ENCODE data around the gene CCDC24. TPM values are rescaled to one million over a fixed set of nuclear protein-coding genes. Genes with fewer than 3 reads are reported as not detected.

The CCDC24 gene
- total RNA-seq, 1 donor from 2014 or later, result 12.4 TPM

DNA sequence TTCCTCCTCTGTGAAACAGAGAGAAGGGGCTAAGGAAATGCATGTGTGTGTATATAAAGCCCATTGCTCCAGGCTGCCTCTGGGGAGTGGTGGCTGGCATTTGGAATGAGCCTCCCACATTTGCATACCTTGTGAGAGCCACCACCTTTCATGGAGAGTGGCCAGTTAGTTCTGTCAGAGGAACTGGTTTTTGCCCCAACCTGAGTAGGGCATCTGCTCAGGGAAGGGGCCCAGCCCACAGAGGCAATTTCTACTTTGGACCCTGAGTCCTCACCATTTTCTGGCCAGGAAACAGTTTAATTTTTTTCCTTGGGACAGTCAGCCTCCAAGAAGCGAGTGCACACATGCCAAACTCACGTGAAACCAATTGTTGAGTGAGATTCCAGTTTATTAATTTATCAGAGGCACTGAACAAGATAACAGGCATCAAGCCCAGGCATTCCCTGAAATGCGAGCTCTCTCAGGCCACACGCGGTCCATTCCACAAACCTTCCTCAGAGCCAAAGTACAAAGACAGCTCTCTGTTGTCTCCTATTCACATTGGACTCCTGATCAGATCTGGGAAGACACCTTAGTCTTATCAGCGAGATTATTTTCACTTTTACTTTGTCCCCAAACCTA lies 40.9 kb downstream of the CCDC24 start:
- DNase-seq (ENCODE audit: low spot score in 2 of 2, unreplicated experiment in 2 of 2), result no peak
- Mint-ChIP-seq H3K36me3 (peaks cover 2% of the 10 kb centered on the region), H3K27me3 (ENCODE audit: low read depth) (no peaks in the 10 kb centered on the region), H3K4me3 (peak overlapping the region; percentile 81), H3K4me1 (peaks cover 62% of the 10 kb centered on the region), H3K9me3 (no peaks in the 10 kb centered on the region), H3K27ac (peak overlapping the region; percentile 97)
- no peak for TF ChIP-seq CTCF (IDR thresholded peaks at IDR 0.05; ENCODE audit: unreplicated experiment)

DNA sequence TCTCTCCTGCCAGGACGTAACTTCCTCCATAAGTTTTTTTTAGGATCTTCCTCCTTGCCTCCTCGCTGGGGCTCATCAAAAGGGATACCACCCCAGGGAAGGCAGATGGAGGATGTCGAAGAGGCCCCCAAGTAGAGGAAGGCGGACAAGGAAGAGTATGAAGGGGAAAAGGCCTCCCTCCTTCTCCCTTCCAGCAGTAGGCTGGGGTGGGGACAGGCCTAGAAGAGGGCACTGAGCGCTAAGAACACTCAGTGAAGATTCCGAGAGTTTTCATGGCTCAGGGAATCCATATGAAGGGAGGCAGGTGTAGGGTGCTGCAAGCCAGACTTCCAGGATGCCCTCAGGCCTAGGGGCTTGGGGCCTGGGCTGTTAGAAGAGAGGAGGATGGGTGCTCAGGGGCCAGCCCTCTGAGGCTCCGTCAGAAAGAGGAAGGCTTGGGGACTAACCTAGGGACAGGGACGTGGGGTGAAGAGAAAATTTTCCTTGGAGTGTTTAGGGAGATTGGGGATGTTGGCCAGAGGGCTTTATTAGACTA lies 41.7 kb downstream of the CCDC24 start:
- peaks cover 66% of the 10 kb centered on the region for H3K4me1 Mint-ChIP-seq
- H3K36me3 Mint-ChIP-seq, result no peaks in the 10 kb centered on the region
- DNase-seq (ENCODE audit: low spot score in 2 of 2, unreplicated experiment in 2 of 2), result no peak
- no peak for TF ChIP-seq CTCF (IDR thresholded peaks at IDR 0.05; ENCODE audit: unreplicated experiment)
- no peaks in the 10 kb centered on the region for H3K27me3 Mint-ChIP-seq (ENCODE audit: low read depth)
- no peaks in the 10 kb centered on the region for H3K9me3 Mint-ChIP-seq
- H3K27ac Mint-ChIP-seq, result peak overlapping the region; percentile 97
- H3K4me3 Mint-ChIP-seq, result no peak overlapping the region

GRCh38 chr1:44033756-44034155 lies 42.4 kb downstream of the CCDC24 start:
- no peak overlapping the region for H3K4me3 Mint-ChIP-seq
- peaks cover 65% of the 10 kb centered on the region for H3K4me1 Mint-ChIP-seq
- no peak for TF ChIP-seq CTCF (IDR thresholded peaks at IDR 0.05; ENCODE audit: unreplicated experiment)
- no peaks in the 10 kb centered on the region for H3K9me3 Mint-ChIP-seq
- H3K36me3 Mint-ChIP-seq, result no peaks in the 10 kb centered on the region
- DNase-seq (ENCODE audit: low spot score in 2 of 2, unreplicated experiment in 2 of 2), result no peak
- H3K27ac Mint-ChIP-seq, result no peak overlapping the region
- H3K27me3 Mint-ChIP-seq (ENCODE audit: low read depth), result no peaks in the 10 kb centered on the region

DNA sequence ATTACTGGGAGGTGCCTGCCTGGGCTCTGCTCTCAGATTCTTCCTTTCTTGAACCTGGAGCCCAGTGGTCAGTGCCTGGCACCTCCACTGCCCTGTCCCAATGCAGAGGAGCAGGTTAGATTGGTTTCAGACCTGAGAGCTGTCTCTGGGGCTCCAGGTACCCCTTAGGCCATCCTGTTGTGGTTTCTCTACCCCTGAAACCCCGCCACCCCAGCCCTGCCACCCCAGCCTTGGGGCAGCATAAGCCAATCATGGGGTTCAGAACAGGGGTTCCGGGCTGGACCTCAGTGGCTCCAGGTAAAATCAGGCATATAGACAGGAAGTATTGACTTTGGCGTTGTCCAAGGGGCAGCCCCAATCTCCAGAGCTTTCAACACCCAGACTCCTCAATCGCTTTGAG lies 43.0 kb downstream of the CCDC24 start:
- no peak for TF ChIP-seq CTCF (IDR thresholded peaks at IDR 0.05; ENCODE audit: unreplicated experiment)
- Mint-ChIP-seq H3K27me3 (ENCODE audit: low read depth) (no peaks in the 10 kb centered on the region), H3K36me3 (no peaks in the 10 kb centered on the region), H3K4me3 (no peak overlapping the region), H3K9me3 (no peaks in the 10 kb centered on the region), H3K4me1 (peaks cover 59% of the 10 kb centered on the region), H3K27ac (no peak overlapping the region)
- no peak for DNase-seq (ENCODE audit: low spot score in 2 of 2, unreplicated experiment in 2 of 2)

GRCh38 chr1:44034976-44035716 lies 43.7 kb downstream of the CCDC24 start:
- no peaks in the 10 kb centered on the region for H3K36me3 Mint-ChIP-seq
- DNase-seq (ENCODE audit: low spot score in 2 of 2, unreplicated experiment in 2 of 2), result no peak
- H3K4me1 Mint-ChIP-seq, result peaks cover 55% of the 10 kb centered on the region
- no peak overlapping the region for H3K4me3 Mint-ChIP-seq
- TF ChIP-seq CTCF (IDR thresholded peaks at IDR 0.05; ENCODE audit: unreplicated experiment), result no peak
- peak overlapping the region; percentile 37 for H3K27ac Mint-ChIP-seq
- no peaks in the 10 kb centered on the region for H3K9me3 Mint-ChIP-seq
- no peaks in the 10 kb centered on the region for H3K27me3 Mint-ChIP-seq (ENCODE audit: low read depth)
